Measurements from ENCODE around the gene LAMA1.
"Not testable (repeated sequence)": the region's sequence is repeated elsewhere in the genome, so short reads cannot be mapped to it uniquely, and the experiment has no call there.

LAMA1 gene, protein sequence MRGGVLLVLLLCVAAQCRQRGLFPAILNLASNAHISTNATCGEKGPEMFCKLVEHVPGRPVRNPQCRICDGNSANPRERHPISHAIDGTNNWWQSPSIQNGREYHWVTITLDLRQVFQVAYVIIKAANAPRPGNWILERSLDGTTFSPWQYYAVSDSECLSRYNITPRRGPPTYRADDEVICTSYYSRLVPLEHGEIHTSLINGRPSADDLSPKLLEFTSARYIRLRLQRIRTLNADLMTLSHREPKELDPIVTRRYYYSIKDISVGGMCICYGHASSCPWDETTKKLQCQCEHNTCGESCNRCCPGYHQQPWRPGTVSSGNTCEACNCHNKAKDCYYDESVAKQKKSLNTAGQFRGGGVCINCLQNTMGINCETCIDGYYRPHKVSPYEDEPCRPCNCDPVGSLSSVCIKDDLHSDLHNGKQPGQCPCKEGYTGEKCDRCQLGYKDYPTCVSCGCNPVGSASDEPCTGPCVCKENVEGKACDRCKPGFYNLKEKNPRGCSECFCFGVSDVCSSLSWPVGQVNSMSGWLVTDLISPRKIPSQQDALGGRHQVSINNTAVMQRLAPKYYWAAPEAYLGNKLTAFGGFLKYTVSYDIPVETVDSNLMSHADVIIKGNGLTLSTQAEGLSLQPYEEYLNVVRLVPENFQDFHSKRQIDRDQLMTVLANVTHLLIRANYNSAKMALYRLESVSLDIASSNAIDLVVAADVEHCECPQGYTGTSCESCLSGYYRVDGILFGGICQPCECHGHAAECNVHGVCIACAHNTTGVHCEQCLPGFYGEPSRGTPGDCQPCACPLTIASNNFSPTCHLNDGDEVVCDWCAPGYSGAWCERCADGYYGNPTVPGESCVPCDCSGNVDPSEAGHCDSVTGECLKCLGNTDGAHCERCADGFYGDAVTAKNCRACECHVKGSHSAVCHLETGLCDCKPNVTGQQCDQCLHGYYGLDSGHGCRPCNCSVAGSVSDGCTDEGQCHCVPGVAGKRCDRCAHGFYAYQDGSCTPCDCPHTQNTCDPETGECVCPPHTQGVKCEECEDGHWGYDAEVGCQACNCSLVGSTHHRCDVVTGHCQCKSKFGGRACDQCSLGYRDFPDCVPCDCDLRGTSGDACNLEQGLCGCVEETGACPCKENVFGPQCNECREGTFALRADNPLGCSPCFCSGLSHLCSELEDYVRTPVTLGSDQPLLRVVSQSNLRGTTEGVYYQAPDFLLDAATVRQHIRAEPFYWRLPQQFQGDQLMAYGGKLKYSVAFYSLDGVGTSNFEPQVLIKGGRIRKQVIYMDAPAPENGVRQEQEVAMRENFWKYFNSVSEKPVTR (N-terminal part only)

GRCh38 chr18:7117390-7118355 is at the start of gene LAMA1:
LAMA1 (minus strand) TSS chr18:7117797; CDS start chr18:7117720, 77 bp downstream.
- DNase-seq (ENCODE audit: low spot score) = peak; percentile 86

- DNase-seq (ENCODE audit: low spot score) = no peak
These were observed 48.3 kb upstream of the LAMA1 start for GRCh38 chr18:7165846-7166393.

- no peak for DNase-seq (ENCODE audit: low spot score)
These were observed 46.9 kb upstream of the LAMA1 start for GRCh38 chr18:7164323-7165004.

- DNase-seq (ENCODE audit: low spot score) = no peak
These were observed 40.6 kb upstream of the LAMA1 start for GRCh38 chr18:7158216-7158615.

DNA sequence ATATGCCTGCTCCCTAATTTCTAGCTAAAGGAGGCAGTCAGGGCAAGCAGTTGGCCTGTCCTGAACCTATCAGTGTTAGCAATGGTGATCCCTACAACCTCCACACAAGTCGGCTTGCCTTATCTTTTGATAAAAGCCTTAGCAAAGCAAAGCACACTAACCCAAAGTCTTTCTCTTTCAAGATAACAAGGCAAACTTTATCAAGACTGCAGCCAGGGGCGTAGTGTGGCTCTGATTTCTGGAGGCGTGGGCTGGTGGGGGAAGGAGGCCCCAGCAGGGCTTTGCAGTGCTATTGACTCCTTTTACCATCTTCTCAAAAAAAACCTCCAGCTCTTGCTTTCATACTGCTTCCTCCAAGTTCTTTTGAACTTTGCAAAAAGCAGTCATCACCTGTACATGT is 40.2 kb upstream of the LAMA1 start:
- DNase-seq (ENCODE audit: low spot score) = no peak

GRCh38 chr18:7155887-7156286 is 38.3 kb upstream of the LAMA1 start:
- no peak for DNase-seq (ENCODE audit: low spot score)

DNA sequence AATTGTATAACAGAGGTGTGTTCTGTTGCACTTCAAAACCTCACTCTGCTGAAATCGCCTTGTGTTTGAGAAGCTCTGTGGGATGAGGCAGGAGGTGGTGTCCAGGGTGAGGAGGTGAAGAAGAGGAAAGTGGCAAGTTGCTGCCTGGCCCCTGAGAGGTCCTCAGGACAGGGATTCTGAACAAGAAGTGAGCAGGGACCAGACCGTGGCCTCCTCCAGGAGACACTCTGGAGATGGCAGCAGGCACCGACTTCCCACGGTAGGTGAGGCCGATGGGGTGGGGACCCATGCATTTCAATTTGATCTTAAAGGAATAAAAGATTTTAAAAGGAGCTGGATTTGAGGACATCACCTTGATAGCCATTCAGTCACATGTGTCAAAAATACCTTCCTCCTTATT is 37.5 kb upstream of the LAMA1 start:
- no peak for DNase-seq (ENCODE audit: low spot score)

DNA sequence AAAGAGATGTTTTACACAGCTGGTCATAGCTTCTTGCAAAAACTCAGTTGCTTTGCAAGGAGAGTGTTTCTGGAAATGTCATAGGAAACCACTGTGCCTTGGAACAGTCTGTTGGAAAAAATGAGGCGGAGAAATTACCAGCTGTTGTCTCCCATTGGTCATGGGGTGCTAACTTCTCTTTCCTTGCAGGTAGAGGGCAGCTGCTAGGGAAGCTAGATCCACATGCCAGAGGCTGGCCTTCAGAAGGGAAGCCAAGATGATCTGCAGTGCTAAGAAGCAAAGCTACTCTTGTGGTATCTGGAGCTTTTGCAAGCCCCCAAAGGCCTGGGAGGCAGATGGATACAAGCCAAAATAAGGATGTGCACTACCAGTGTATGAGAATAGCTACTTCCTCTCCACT is 34.8 kb upstream of the LAMA1 start:
- DNase-seq (ENCODE audit: low spot score) = no peak

- no peak for DNase-seq (ENCODE audit: low spot score)
These were observed 29.8 kb upstream of the LAMA1 start for GRCh38 chr18:7147399-7147798.

GRCh38 chr18:7146067-7146466 is 28.5 kb upstream of the LAMA1 start:
- no peak for DNase-seq (ENCODE audit: low spot score)

DNA sequence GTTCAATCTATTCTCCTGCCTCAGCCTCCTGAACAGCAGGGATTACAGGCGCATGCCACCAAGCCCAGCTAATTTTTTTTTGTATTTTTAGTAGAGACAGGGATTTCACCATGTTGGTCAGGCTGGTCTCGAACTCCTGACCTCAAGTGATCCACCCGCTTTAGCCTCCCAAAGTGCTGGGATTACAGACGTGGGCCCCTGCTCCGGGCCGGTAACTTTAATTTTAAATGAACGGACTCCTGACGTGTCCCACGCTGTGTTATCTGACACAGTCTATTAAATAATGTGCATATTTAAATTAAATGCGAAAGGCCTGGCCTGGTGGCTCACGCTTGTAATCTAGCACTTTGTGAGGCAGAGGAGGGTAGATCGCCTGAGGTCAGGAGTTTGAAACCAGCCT is 27.3 kb upstream of the LAMA1 start:
- DNase-seq (ENCODE audit: low spot score) = not testable (repeated sequence)

GRCh38 chr18:7141287-7141686 is 23.7 kb upstream of the LAMA1 start:
- no peak for DNase-seq (ENCODE audit: low spot score)

GRCh38 chr18:7139409-7139808 is 21.8 kb upstream of the LAMA1 start:
- DNase-seq (ENCODE audit: low spot score) = no peak

GRCh38 chr18:7133181-7133580 is 15.6 kb upstream of the LAMA1 start:
- no peak for DNase-seq (ENCODE audit: low spot score)

GRCh38 chr18:7132356-7133150 is 15.0 kb upstream of the LAMA1 start:
- DNase-seq (ENCODE audit: low spot score) = no peak

- no peak for DNase-seq (ENCODE audit: low spot score)
These were observed 4.8 kb upstream of the LAMA1 start for GRCh38 chr18:7122376-7122775.

DNA sequence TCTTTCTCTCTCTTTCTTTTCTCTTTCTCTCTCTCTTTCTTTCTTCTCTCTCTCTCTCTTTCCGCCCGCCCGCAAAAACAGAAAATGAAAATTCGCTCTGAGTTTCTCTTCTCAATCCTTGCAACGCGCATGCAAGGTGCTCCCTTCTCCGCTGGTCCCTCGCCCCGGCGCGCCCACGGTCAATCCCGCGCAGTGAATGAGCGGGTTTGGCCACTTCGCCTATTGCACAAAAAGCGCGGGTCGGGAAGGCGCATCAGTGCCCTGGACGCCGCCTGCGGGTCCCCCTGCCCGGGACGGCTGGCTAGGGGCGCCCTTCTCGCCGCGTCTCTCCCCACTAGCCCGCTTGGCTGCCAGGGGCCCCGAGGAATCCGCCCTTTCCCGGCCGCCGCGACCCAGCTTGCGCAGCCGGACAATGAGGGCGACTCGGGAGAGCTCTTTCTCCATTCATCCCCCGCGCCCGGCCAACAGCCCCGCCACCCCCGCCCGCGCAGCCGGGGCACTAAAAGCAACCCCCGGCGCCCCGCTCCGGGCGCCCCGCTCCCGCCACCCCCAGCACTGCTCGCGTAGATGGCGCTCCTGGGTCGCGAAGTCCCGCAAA is 706 bp downstream of the LAMA1 start:
- peak; percentile 43 for DNase-seq (ENCODE audit: low spot score)

GRCh38 chr18:7116001-7116730 is 1.4 kb downstream of the LAMA1 start:
- DNase-seq (ENCODE audit: low spot score) = peak; percentile 55
